PC-3 (cell line): ENCODE data around the gene ADAMTS17.

Experiments
- EZH2 ChIP-seq: fragments of 300-600 bp; sonication (generic); IDR thresholded peaks from one replicate; pipeline ENCODE4 v1.6.1; 2017; ENCODE audit warnings: antibody characterized with exemption, mild to moderate bottlenecking, low read length; ENCODE audit not compliant: unreplicated experiment
- EZH2phosphoT487 ChIP-seq: fragments of 300-600 bp; sonication (generic); IDR thresholded peaks from 2 replicates; pipeline ENCODE4 v1.6.1; 2018; ENCODE audit warnings: mild to moderate bottlenecking, antibody characterized with exemption, low read length, borderline replicate concordance
- TF ChIP-seq, protein P1 (sequence below): fragments of 300-600 bp; sonication (generic); conservative IDR thresholded peaks from 2 replicates; pipeline ENCODE4 v1.5.1; 2017; ENCODE audit warnings: antibody characterized with exemption, low read depth, mild to moderate bottlenecking, low read length

DNA sequence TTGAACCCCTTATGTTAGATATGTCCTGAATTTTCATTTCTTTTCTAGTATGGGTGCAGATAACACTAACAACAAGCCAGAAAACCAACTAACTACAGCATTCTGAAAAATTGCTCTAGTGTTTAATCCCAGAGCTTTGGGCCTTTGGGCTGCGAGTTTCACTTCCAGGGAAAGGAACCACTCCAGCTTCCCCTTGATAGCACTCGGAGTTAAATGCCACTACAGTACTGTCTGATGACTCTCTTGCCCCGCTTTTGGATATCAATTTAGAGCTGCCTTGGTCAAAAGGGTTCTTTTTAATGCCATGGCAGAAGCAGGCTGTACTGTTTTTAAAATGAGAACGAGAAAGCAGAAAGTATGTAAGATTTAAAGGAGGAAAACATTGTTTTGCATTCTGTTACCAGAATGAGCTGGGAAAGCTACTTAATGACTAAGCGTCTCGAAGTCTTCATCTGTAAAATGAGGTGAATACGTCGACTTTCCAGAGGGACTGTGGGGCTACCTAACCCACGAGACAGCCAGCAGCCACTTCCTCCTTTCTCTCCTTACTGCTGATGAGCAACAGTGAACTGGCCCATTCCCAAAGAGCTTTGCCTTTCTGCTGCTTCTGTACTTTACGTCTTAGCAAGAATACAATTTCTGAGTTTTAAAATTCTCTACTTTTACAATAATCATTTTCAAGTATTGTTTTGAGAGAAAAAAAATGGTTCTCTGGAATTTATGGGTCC, 309.3 kb downstream of the ADAMTS17 start:
- TF ChIP-seq, protein P1, sequence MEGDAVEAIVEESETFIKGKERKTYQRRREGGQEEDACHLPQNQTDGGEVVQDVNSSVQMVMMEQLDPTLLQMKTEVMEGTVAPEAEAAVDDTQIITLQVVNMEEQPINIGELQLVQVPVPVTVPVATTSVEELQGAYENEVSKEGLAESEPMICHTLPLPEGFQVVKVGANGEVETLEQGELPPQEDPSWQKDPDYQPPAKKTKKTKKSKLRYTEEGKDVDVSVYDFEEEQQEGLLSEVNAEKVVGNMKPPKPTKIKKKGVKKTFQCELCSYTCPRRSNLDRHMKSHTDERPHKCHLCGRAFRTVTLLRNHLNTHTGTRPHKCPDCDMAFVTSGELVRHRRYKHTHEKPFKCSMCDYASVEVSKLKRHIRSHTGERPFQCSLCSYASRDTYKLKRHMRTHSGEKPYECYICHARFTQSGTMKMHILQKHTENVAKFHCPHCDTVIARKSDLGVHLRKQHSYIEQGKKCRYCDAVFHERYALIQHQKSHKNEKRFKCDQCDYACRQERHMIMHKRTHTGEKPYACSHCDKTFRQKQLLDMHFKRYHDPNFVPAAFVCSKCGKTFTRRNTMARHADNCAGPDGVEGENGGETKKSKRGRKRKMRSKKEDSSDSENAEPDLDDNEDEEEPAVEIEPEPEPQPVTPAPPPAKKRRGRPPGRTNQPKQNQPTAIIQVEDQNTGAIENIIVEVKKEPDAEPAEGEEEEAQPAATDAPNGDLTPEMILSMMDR: no peak
- no peak for TF ChIP-seq EZH2
- no peak for TF ChIP-seq EZH2phosphoT487
